Right atrium auricular region (tissue), 2 donors: ENCODE results near the gene DOCK4. TPM values are rescaled to one million over a fixed set of nuclear protein-coding genes. Genes with fewer than 3 reads are reported as not detected.
A peak's percentile ranks its signal among the peaks of the same experiment; 100 is the strongest.

Source experiments
- DNase-seq: peaks from one replicate; pipeline ENCODE4 v3.0.0-alpha.2; 2019; ENCODE audit warnings: low spot score
- H3K27ac ChIP-seq, 2 donors: fragments of 200-600 bp; sonication (generic); 1 replicate in 1 of 2; 2 replicates in 1 of 2; pipeline ENCODE4 v1.5.1; 2016 to 2019
- H3K27me3 ChIP-seq, 2 donors: fragments of 200-600 bp; sonication (generic); one replicate each; pipeline versions ENCODE4 v1.5.1 to v1.6.0; 2017 to 2019
- H3K36me3 ChIP-seq: fragments of 200-600 bp; sonication (generic); one replicate; pipeline ENCODE4 v1.5.1; 2016
- H3K4me1 ChIP-seq, 2 donors: fragments of 200-600 bp; sonication (generic); one replicate each; pipeline versions ENCODE4 v1.5.1 to v1.6.0; 2017 to 2019
- H3K4me3 ChIP-seq, 2 donors: fragments of 200-600 bp; sonication (generic); 1 replicate in 1 of 2; 2 replicates in 1 of 2; pipeline ENCODE4 v1.5.1; 2017 to 2019; ENCODE audit warnings: mild to moderate bottlenecking in 1 of 2, moderate library complexity in 1 of 2
- H3K9me3 ChIP-seq, 2 donors: fragments of 200-600 bp; sonication (generic); one replicate each; pipeline ENCODE4 v1.5.1; 2019
- total RNA-seq, 2 donors: library from RNA; depleted of rRNA; stranded (reverse); fragments of >200 nt; gene quantifications; one replicate each; pipeline ENCODE4 v1.1.0, GENCODE V29; 2016
- TF ChIP-seq, protein P1 (sequence below), 2 donors: fragments of 200-600 bp; sonication (generic); IDR thresholded peaks; one replicate each; pipeline ENCODE4 v1.5.1; 2019; ENCODE audit warnings: antibody characterized with exemption in 2 of 2

Gene DOCK4
- total RNA-seq, 2 donors from 2014 or later = 12.3 to 17.8 TPM

DNA sequence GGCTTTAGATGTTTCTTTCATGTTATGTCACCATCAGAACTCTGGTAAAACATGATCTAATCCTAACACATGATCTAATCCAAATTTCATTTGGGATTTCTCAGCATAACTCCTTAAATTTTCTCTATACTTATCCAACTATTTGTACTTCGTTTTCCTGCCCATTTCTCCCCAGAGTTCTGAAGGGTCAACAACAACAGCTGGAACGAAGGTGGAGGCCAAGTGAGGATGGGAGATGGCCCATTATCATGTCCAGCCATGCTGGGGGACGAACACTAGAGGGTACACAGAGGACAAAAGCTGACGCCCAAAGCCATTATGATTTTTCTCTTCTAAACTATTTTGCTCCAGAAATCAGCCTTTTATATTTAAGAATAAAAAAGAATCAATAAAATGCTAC, 185.4 kb downstream of the DOCK4 start:
- Histone ChIP-seq H3K36me3 (no peaks in the 10 kb centered on the region), H3K4me3 (no peak overlapping the region), H3K27me3 (no peaks in the 10 kb centered on the region), H3K27ac (peak overlapping the region; percentile 16 to 19), H3K9me3 (no peaks in the 10 kb centered on the region), H3K4me1 (peaks cover 0 to 11% of the 10 kb centered on the region in 2 donors)
- DNase-seq = no peak
- TF ChIP-seq, protein P1, sequence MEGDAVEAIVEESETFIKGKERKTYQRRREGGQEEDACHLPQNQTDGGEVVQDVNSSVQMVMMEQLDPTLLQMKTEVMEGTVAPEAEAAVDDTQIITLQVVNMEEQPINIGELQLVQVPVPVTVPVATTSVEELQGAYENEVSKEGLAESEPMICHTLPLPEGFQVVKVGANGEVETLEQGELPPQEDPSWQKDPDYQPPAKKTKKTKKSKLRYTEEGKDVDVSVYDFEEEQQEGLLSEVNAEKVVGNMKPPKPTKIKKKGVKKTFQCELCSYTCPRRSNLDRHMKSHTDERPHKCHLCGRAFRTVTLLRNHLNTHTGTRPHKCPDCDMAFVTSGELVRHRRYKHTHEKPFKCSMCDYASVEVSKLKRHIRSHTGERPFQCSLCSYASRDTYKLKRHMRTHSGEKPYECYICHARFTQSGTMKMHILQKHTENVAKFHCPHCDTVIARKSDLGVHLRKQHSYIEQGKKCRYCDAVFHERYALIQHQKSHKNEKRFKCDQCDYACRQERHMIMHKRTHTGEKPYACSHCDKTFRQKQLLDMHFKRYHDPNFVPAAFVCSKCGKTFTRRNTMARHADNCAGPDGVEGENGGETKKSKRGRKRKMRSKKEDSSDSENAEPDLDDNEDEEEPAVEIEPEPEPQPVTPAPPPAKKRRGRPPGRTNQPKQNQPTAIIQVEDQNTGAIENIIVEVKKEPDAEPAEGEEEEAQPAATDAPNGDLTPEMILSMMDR (IDR thresholded peaks at IDR 0.05) = no peak

DNA sequence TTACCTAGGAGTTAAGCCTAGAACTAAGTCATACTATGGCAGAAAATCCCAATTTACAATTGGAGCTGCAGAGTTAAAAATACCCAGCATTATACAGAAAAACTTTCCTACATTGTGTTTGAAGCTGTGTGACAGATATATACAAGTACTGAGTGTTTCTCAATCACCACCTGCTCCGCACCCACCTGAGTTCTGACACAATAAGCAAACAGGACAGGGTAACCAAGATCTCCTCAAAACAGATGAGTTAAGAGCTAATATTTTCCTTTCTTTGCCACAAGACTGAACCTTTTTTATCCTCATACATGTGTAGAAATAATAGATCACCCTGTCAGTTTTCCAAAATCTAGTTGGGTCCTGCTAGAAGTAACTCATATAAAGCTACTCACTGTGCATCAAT, 186.3 kb downstream of the DOCK4 start:
- Histone ChIP-seq H3K27ac (no peak overlapping the region), H3K36me3 (no peaks in the 10 kb centered on the region), H3K9me3 (no peaks in the 10 kb centered on the region), H3K4me1 (peaks cover 0 to 11% of the 10 kb centered on the region in 2 donors), H3K4me3 (no peak overlapping the region), H3K27me3 (no peaks in the 10 kb centered on the region)
- TF ChIP-seq, protein P1 (IDR thresholded peaks at IDR 0.05) = no peak
- DNase-seq = no peak

DNA sequence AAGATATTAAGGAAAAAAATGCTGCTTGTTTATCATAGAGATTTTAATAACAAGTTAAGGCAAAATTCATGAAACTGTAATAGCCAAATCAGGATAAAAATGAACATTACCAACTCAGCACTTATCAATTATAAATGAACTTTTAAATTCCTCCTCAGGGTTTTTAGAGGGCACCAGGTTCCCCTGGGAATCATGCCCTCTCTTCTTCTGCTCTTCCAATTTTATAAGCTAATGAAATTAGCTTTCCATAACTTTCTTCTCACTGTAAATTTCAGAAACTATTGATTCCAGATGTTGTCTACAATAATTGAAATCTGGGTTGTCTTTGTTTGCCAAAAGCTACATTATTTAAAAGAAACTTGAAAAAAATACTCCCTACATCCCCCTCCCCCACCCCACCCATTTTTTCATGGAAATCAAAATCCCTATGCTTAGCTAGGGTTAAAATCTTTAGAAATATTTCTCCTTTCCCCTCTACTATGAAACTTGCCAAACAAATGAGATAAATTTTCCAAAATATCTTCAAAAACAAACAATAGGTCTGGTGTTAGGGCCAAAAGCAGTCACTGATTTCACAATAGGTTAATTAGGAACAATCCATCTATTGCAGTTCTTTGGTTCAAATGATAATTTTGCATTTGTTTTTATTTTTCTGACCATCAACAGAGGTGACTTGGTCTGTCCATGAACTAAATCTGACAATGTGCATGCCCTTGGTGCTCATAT, 187.7 kb downstream of the DOCK4 start:
- no peak for DNase-seq
- Histone ChIP-seq H3K36me3 (no peaks in the 10 kb centered on the region), H3K4me1 (peaks cover 0 to 11% of the 10 kb centered on the region in 2 donors), H3K4me3 (no peak overlapping the region), H3K27ac (no peak overlapping the region), H3K27me3 (no peaks in the 10 kb centered on the region), H3K9me3 (no peaks in the 10 kb centered on the region)
- TF ChIP-seq, protein P1 (IDR thresholded peaks at IDR 0.05) = no peak

DNA sequence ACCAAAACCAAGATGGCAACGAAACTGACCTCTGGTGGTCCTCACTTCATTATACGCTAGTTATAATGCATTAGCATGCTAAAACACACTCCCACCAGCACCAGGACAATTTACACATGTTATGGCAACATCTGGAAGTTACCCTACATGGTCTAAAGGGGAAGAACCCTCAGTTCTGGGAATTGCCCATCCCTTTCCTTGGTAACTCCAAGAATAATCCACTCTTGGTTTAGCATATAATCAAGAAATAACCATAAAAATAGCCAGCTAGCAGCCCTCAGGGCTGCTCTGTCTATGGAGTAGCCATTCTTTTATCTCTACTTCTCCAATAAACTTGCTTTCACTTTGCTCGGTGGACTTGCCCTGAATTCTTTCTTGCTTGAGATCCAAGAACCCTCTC, 191.1 kb downstream of the DOCK4 start:
- no peaks in the 10 kb centered on the region for H3K36me3 ChIP-seq
- no peak overlapping the region for H3K27ac ChIP-seq
- H3K27me3 ChIP-seq = no peaks in the 10 kb centered on the region
- H3K9me3 ChIP-seq = no peaks in the 10 kb centered on the region
- H3K4me1 ChIP-seq = peaks cover 0 to 27% of the 10 kb centered on the region in 2 donors
- no peak for DNase-seq
- H3K4me3 ChIP-seq = no peak overlapping the region
- TF ChIP-seq, protein P1 (IDR thresholded peaks at IDR 0.05) = no peak

DNA sequence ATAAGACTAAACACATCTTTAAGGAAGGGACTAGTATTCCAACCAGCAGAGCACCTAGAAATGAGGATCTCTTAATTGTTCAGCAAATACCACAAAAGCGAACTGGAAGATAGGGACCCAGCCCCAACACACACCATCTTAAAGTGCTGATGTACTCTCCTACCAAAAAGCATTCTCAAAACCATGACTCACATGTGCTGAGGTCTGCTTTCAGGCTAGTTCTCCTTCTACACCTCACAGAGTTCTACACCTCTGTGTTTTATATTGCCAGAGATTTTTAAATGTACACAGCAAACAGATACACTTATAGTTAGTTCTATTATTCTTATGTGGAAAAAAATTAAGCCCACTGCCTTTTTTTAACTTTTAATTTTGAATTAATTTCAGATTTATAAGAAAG, 191.9 kb downstream of the DOCK4 start:
- Histone ChIP-seq H3K9me3 (no peaks in the 10 kb centered on the region), H3K4me3 (no peak overlapping the region), H3K27me3 (no peaks in the 10 kb centered on the region), H3K27ac (no peak overlapping the region), H3K36me3 (no peaks in the 10 kb centered on the region), H3K4me1 (peaks cover 0 to 27% of the 10 kb centered on the region in 2 donors)
- TF ChIP-seq, protein P1 (IDR thresholded peaks at IDR 0.05) = no peak
- DNase-seq = no peak

DNA sequence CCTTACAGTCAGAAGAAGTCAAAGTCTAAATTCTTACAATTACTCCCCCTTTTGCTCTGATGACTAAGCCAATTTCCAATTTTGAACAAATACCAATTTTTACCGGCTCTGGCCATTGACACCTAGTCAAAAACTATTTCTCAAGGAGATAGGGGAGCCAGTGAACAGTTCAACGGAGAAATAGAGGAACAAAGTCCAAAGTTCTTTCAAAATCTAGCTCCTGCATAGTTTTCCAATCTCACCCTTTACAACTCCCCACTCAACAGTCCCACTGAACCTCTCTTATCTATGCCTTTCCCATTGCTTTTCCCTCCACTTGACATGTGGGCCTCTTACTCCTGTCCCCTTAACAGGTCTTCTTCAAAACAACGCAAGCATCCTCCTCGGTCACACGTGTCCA, 192.9 kb downstream of the DOCK4 start:
- TF ChIP-seq, protein P1 (IDR thresholded peaks at IDR 0.05) = no peak
- H3K4me3 ChIP-seq = no peak overlapping the region

More for the DNA sequence above, 192.9 kb downstream of the DOCK4 start:
- no peak for DNase-seq
- Histone ChIP-seq H3K27ac (no peak overlapping the region), H3K27me3 (no peaks in the 10 kb centered on the region), H3K36me3 (no peaks in the 10 kb centered on the region), H3K9me3 (no peaks in the 10 kb centered on the region), H3K4me1 (peaks cover 0 to 19% of the 10 kb centered on the region in 2 donors)
